Right atrium auricular region (tissue), 2 donors: ENCODE results near the gene TOR4A. TPM values are rescaled to one million over a fixed set of nuclear protein-coding genes. Genes with fewer than 3 reads are reported as not detected.

ENCODE experiments used
- DNase-seq: peaks from one replicate; pipeline ENCODE4 v3.0.0-alpha.2; 2019; ENCODE audit warnings: low spot score
- H3K27ac ChIP-seq, 2 donors: fragments of 200-600 bp; sonication (generic); 1 replicate in 1 of 2; 2 replicates in 1 of 2; pipeline ENCODE4 v1.5.1; 2016 to 2019
- H3K27me3 ChIP-seq, 2 donors: fragments of 200-600 bp; sonication (generic); one replicate each; pipeline versions ENCODE4 v1.5.1 to v1.6.0; 2017 to 2019
- H3K36me3 ChIP-seq: fragments of 200-600 bp; sonication (generic); one replicate; pipeline ENCODE4 v1.5.1; 2016
- H3K4me1 ChIP-seq, 2 donors: fragments of 200-600 bp; sonication (generic); one replicate each; pipeline versions ENCODE4 v1.5.1 to v1.6.0; 2017 to 2019
- H3K4me3 ChIP-seq, 2 donors: fragments of 200-600 bp; sonication (generic); 1 replicate in 1 of 2; 2 replicates in 1 of 2; pipeline ENCODE4 v1.5.1; 2017 to 2019; ENCODE audit warnings: mild to moderate bottlenecking in 1 of 2, moderate library complexity in 1 of 2
- H3K9me3 ChIP-seq, 2 donors: fragments of 200-600 bp; sonication (generic); one replicate each; pipeline ENCODE4 v1.5.1; 2019
- CTCF ChIP-seq, 2 donors: fragments of 200-600 bp; sonication (generic); IDR thresholded peaks; one replicate each; pipeline ENCODE4 v1.5.1; 2019; ENCODE audit warnings: antibody characterized with exemption in 2 of 2
- total RNA-seq, 2 donors: library from RNA; depleted of rRNA; stranded (reverse); fragments of >200 nt; gene quantifications; one replicate each; pipeline ENCODE4 v1.1.0, GENCODE V29; 2016

The TOR4A gene
- total RNA-seq, 2 donors from 2014 or later = 9.4 to 16.8 TPM

- Histone ChIP-seq H3K27me3 (no peaks in the 10 kb centered on the region), H3K4me3 (no peak overlapping the region), H3K9me3 (no peaks in the 10 kb centered on the region), H3K4me1 (peaks cover 0 to 45% of the 10 kb centered on the region in 2 donors), H3K27ac (no peak overlapping the region), H3K36me3 (no peaks in the 10 kb centered on the region)
- no peak for TF ChIP-seq CTCF (IDR thresholded peaks at IDR 0.05)
- no peak for DNase-seq
Measured at GRCh38 chr9:137310189-137311052, 32.9 kb downstream of the TOR4A start.

DNA sequence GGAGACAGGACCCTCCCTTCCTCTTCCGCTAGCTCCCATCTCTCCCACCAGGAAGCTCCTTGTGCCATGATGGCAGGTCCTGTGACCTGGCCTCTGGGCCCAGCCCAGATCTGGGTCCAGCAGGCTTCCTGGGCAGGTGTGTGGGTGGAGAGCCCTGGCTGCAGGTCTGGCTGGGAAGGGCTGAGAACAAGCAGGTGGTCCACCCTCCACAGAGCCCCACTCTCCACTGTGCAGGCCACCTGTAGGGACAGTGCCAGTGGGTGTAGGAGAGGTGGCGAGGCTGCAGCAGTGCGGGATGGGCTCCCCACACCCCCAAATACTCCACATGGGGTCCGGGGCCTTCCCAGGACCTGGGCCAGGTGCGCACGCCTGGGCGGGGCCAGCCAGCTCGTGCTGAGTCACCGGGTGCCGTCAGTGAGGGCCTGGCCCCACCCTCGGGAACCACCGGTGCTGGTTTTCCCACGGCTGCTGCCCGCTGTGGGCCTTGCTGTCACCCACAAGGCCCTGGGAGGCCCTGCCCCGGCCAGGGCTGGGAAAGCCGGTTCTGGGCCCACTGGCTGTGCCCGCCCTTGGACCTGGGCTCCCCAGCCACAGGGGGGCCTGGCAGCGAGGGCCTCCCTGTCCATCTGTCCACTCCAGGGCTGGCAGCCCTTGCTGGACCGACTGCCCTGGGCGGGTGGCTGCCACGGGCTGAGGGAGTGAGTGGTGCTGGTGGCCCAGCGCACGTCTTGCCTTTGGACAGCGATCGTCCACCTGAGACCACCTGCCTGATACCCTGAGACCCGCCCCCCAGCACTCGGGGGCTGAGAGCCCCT lies 33.9 kb downstream of the TOR4A start:
- no peak for DNase-seq
- Histone ChIP-seq H3K27me3 (no peaks in the 10 kb centered on the region), H3K4me3 (no peak overlapping the region), H3K36me3 (no peaks in the 10 kb centered on the region), H3K27ac (no peak overlapping the region), H3K9me3 (no peaks in the 10 kb centered on the region), H3K4me1 (peaks cover 0 to 45% of the 10 kb centered on the region in 2 donors)
- no peak for TF ChIP-seq CTCF (IDR thresholded peaks at IDR 0.05)

- Histone ChIP-seq H3K27ac (no peak overlapping the region), H3K4me1 (peaks cover 0 to 43% of the 10 kb centered on the region in 2 donors), H3K27me3 (no peaks in the 10 kb centered on the region), H3K36me3 (no peaks in the 10 kb centered on the region), H3K9me3 (no peaks in the 10 kb centered on the region), H3K4me3 (no peak overlapping the region)
- no peak for TF ChIP-seq CTCF (IDR thresholded peaks at IDR 0.05)
- DNase-seq = no peak
Measured at GRCh38 chr9:137311986-137312851, 34.7 kb downstream of the TOR4A start.

DNA sequence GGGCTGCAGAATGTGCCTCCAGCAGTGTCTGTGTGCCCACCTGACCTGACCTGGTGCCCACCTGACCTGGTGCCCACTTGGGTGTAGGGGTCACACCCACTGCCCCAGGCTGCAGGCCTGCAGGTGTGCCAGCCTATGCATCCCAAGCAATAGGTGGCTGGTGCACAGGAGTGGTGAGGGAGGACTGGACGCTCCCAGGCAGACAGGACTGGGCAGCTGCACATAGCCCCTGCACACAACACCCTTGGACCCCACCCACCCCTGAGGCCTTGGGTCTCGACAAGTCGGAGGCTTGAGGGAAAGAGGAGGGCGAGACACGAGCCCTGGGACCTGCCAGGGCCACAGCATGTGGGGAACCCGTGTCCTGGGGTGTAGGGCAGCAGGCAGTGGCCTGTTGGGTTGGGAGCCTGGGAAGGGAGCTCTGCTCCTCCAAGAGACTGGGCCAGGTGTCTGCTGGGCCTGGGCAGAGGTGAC lies 35.4 kb downstream of the TOR4A start:
- Histone ChIP-seq H3K27ac (no peak overlapping the region), H3K4me1 (peaks cover 0 to 37% of the 10 kb centered on the region in 2 donors), H3K36me3 (no peaks in the 10 kb centered on the region), H3K4me3 (no peak overlapping the region), H3K27me3 (no peaks in the 10 kb centered on the region), H3K9me3 (no peaks in the 10 kb centered on the region)
- no peak for DNase-seq
- no peak for TF ChIP-seq CTCF (IDR thresholded peaks at IDR 0.05)

GRCh38 chr9:137313326-137313936 lies 35.9 kb downstream of the TOR4A start:
- TF ChIP-seq CTCF (IDR thresholded peaks at IDR 0.05) = no peak
- H3K36me3 ChIP-seq = no peaks in the 10 kb centered on the region
- H3K9me3 ChIP-seq = no peaks in the 10 kb centered on the region
- DNase-seq = no peak
- H3K27ac ChIP-seq = peak overlapping the region in 1 of 2 donors; percentile 66
- no peaks in the 10 kb centered on the region for H3K27me3 ChIP-seq
- H3K4me3 ChIP-seq = no peak overlapping the region
- peaks cover 0 to 37% of the 10 kb centered on the region in 2 donors for H3K4me1 ChIP-seq
